HepG2 (cell line): ENCODE data around the gene RPEL1. TPM values are rescaled to one million over a fixed set of nuclear protein-coding genes. Genes with fewer than 3 reads are reported as not detected.

Experiments
- CHCHD3 ChIP-seq: sonication (generic); formaldehyde crosslinking; IDR thresholded peaks from 2 replicates; pipeline ENCODE4 v1.8.0; 2022; ENCODE audit warnings: mild to moderate bottlenecking, missing genetic modification reagents, moderate library complexity
- FLYWCH1 ChIP-seq: sonication (generic); formaldehyde crosslinking; IDR thresholded peaks from 2 replicates; pipeline ENCODE4 v1.8.1; 2023; ENCODE audit warnings: mild to moderate bottlenecking, missing genetic modification reagents
- FOSL2 ChIP-seq: sonication (generic); formaldehyde crosslinking; IDR thresholded peaks from 2 replicates; pipeline ENCODE4 v1.4.0; 2020; ENCODE audit warnings: missing genetic modification reagents
- GATAD2A ChIP-seq: IDR thresholded peaks from 2 replicates; pipeline ENCODE4 v1.6.1; 2016
- KAT8 ChIP-seq: IDR thresholded peaks from 2 replicates; pipeline ENCODE4 v1.6.1; 2016; ENCODE audit warnings: missing genetic modification reagents, missing compliant biosample characterization
- KDM4B ChIP-seq: sonication (generic); formaldehyde crosslinking; IDR thresholded peaks from 2 replicates; pipeline ENCODE4 v1.4.0; 2020; ENCODE audit warnings: missing genetic modification reagents
- KLF16 ChIP-seq, 2 experiments: sonication (generic) in 1 of 2; formaldehyde crosslinking in 1 of 2; IDR thresholded peaks; 2 replicates each; pipeline versions ENCODE4 v1.6.1 to v1.8.0; 2016 to 2023; ENCODE audit warnings: missing genetic modification reagents in 2 of 2, missing compliant biosample characterization in 1 of 2
- PAF1 ChIP-seq: IDR thresholded peaks from 2 replicates; pipeline ENCODE4 v1.6.1; 2016; ENCODE audit warnings: missing genetic modification reagents, missing compliant biosample characterization
- PHF5A ChIP-seq: IDR thresholded peaks from one replicate; pipeline ENCODE4 v1.6.1; 2018; ENCODE audit warnings: low read depth, missing genetic modification reagents; ENCODE audit not compliant: unreplicated experiment
- PLRG1 ChIP-seq: fragments of 450-650 bp; conservative IDR thresholded peaks from 2 replicates; pipeline ENCODE4 v1.6.1; 2016
- RFX1 ChIP-seq: fragments of 450-650 bp; IDR thresholded peaks from 2 replicates; pipeline ENCODE4 v1.6.1; 2017
- RXRB ChIP-seq: IDR thresholded peaks from 2 replicates; pipeline ENCODE4 v1.6.1; 2016; ENCODE audit warnings: borderline replicate concordance, missing genetic modification reagents, missing compliant biosample characterization
- SALL1 ChIP-seq: sonication (generic); formaldehyde crosslinking; IDR thresholded peaks from 2 replicates; pipeline ENCODE4 v1.8.0; 2022; ENCODE audit warnings: mild to moderate bottlenecking, missing genetic modification reagents
- SNAPC2 ChIP-seq: sonication (generic); formaldehyde crosslinking; IDR thresholded peaks from 2 replicates; pipeline ENCODE4 v1.8.1; 2022; ENCODE audit warnings: mild to moderate bottlenecking, missing genetic modification reagents
- STAG1 ChIP-seq: sonication (generic); formaldehyde crosslinking; IDR thresholded peaks from 2 replicates; pipeline ENCODE4 v1.4.0; 2020; ENCODE audit warnings: missing genetic modification reagents
- THAP11 ChIP-seq: IDR thresholded peaks from 2 replicates; pipeline ENCODE4 v1.6.1; 2016; ENCODE audit warnings: missing biosample characterization, missing genetic modification reagents
- ZBTB3 ChIP-seq: sonication (generic); formaldehyde crosslinking; IDR thresholded peaks from 2 replicates; pipeline ENCODE4 v1.4.0; 2020; ENCODE audit warnings: low read depth, mild to moderate bottlenecking, moderate library complexity, missing genetic modification reagents, borderline replicate concordance
- ZBTB38 ChIP-seq: sonication (generic); formaldehyde crosslinking; IDR thresholded peaks from 2 replicates; pipeline ENCODE4 v1.5.1; 2020; ENCODE audit warnings: mild to moderate bottlenecking, missing genetic modification reagents
- ZFP41 ChIP-seq: sonication (generic); formaldehyde crosslinking; IDR thresholded peaks from 2 replicates; pipeline ENCODE4 v1.4.0; 2020; ENCODE audit warnings: mild to moderate bottlenecking, missing genetic modification reagents, borderline replicate concordance
- ZIK1 ChIP-seq: sonication (generic); formaldehyde crosslinking; IDR thresholded peaks from 2 replicates; pipeline ENCODE4 v1.5.0; 2020; ENCODE audit warnings: mild to moderate bottlenecking, low read depth, missing genetic modification reagents, borderline replicate concordance
- ZNF343 ChIP-seq: sonication (generic); formaldehyde crosslinking; IDR thresholded peaks from 2 replicates; pipeline ENCODE4 v1.4.0; 2020; ENCODE audit warnings: mild to moderate bottlenecking, missing genetic modification reagents
- ZNF605 ChIP-seq: sonication (generic); formaldehyde crosslinking; IDR thresholded peaks from 2 replicates; pipeline ENCODE4 v1.8.0; 2022; ENCODE audit warnings: mild to moderate bottlenecking, missing genetic modification reagents
- ZNF747 ChIP-seq: sonication (generic); formaldehyde crosslinking; IDR thresholded peaks from 2 replicates; pipeline ENCODE4 v1.8.1; 2023; ENCODE audit warnings: missing genetic modification reagents, mild to moderate bottlenecking, borderline replicate concordance
- ZSCAN12 ChIP-seq: sonication (generic); formaldehyde crosslinking; IDR thresholded peaks from 2 replicates; pipeline ENCODE4 v1.9.0; 2021; ENCODE audit warnings: mild to moderate bottlenecking, missing genetic modification reagents
- polyA plus RNA-seq, 8 experiments: library from polyadenylated mRNA; depleted of rRNA in 3 of 8; stranded (reverse) in 7 of 8; unstranded in 1 of 8; fragments of >200 nt; fragmentation: Illumina TruSeq in 4 of 8; extraction: Trizol in 4 of 8; gene quantifications; 2 replicates each; pipeline versions ENCODE4 v1.2.1 to v1.2.3, GENCODE V29; 2011 to 2016; ENCODE audit warnings: low read depth in 4 of 8, missing spikeins in 1 of 8, mixed read lengths in 1 of 8; ENCODE audit not compliant: insufficient read depth in 1 of 8
- total RNA-seq, 5 experiments: library from RNA; depleted of rRNA; stranded (reverse); fragments of >200 nt; fragmentation: Illumina TruSeq; extraction: Trizol; gene quantifications; 2 replicates each; pipeline ENCODE4 v1.2.3, GENCODE V29; 2016; ENCODE audit warnings: low read depth in 1 of 5
- TF ChIP-seq, protein P1 (sequence below): sonication (generic); formaldehyde crosslinking; IDR thresholded peaks from 2 replicates; pipeline ENCODE4 v1.4.0; 2020; ENCODE audit warnings: missing genetic modification reagents
- TF ChIP-seq, protein P2 (sequence below): sonication (generic); formaldehyde crosslinking; IDR thresholded peaks from 2 replicates; pipeline ENCODE4 v1.8.1; 2023; ENCODE audit warnings: mild to moderate bottlenecking, missing genetic modification reagents, borderline replicate concordance
- TF ChIP-seq, protein P3 (sequence below): IDR thresholded peaks from 2 replicates; pipeline ENCODE4 v1.6.1; 2016; ENCODE audit warnings: low read depth
- TF ChIP-seq, protein P4 (sequence below): sonication (generic); formaldehyde crosslinking; IDR thresholded peaks from 2 replicates; pipeline ENCODE4 v1.5.0; 2020; ENCODE audit warnings: mild to moderate bottlenecking, low read depth, missing genetic modification reagents, borderline replicate concordance

Gene RPEL1
- total and polyA plus RNA-seq, 2 of the 13 experiments (the other 11 are each of a cell fraction or from before 2014, with no cell fraction given), result 0.04 to 0.07 TPM

DNA sequence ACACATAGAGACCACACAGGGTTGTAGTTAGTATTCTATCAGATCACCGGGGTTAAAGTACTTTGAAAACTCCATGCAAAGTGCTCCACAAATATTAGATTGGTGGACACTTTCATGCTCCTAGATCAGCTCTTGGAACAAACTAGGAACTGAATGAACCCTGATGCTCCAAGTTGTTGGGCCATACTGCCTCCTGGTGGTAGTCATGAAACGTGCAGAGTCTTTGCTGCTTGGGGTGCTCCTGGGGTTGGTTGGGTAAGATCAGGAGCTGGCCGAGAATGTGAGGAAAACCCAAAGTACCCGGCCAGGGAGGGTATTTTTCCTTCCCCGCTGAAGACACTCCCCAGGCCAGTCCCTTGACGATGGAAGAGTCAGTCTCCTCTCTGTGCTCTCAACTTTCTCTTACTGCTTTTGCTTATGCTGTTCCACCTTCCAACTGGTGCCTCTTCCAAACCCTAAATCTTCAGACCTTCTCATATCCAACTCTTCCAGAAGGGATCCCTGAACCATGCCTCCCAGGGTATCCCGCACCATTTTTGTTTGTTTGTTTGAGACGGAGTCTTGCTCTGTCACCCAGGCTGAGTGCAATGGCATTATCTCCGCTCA lies 918 bp upstream of the RPEL1 start (continued):
- TF ChIP-seq, protein P1, sequence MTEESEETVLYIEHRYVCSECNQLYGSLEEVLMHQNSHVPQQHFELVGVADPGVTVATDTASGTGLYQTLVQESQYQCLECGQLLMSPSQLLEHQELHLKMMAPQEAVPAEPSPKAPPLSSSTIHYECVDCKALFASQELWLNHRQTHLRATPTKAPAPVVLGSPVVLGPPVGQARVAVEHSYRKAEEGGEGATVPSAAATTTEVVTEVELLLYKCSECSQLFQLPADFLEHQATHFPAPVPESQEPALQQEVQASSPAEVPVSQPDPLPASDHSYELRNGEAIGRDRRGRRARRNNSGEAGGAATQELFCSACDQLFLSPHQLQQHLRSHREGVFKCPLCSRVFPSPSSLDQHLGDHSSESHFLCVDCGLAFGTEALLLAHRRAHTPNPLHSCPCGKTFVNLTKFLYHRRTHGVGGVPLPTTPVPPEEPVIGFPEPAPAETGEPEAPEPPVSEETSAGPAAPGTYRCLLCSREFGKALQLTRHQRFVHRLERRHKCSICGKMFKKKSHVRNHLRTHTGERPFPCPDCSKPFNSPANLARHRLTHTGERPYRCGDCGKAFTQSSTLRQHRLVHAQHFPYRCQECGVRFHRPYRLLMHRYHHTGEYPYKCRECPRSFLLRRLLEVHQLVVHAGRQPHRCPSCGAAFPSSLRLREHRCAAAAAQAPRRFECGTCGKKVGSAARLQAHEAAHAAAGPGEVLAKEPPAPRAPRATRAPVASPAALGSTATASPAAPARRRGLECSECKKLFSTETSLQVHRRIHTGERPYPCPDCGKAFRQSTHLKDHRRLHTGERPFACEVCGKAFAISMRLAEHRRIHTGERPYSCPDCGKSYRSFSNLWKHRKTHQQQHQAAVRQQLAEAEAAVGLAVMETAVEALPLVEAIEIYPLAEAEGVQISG (CRISPR knock-in tag), result no peak
- TF ChIP-seq SALL1 (CRISPR knock-in tag) (0 out of 2 replicates have a peak, but pooled peaks have one; percentile 21), PAF1 (CRISPR knock-in tag) (no peak), KLF16 (CRISPR knock-in tag; IDR thresholded peaks at IDR 0.05) (no peak), FLYWCH1 (CRISPR knock-in tag) (no peak), PLRG1 (no peak), KAT8 (CRISPR knock-in tag) (0 out of 2 replicates have a peak, but pooled peaks have one; percentile 19), ZBTB3 (CRISPR knock-in tag) (no peak), ZSCAN12 (no peak), ZNF605 (CRISPR knock-in tag) (0 out of 2 replicates have a peak, but pooled peaks have one; percentile 31), GATAD2A (CRISPR knock-in tag) (peak; percentile 53; the same call in 1 of the 2 replicates), ZFP41 (CRISPR knock-in tag) (no peak), ZNF747 (no peak), ZBTB38 (CRISPR knock-in tag) (no peak), ZNF343 (CRISPR knock-in tag) (no peak), RFX1 (no peak), ZIK1 (no peak), PHF5A (CRISPR knock-in tag) (peak; percentile 46), FOSL2 (CRISPR knock-in tag) (peak; percentile 33; the same call in 1 of the 2 replicates), THAP11 (CRISPR knock-in tag) (peak; percentile 45; the same call in 1 of the 2 replicates), CHCHD3 (CRISPR knock-in tag) (no peak), RXRB (0 out of 2 replicates have a peak, but pooled peaks have one; percentile 36), KDM4B (CRISPR knock-in tag) (peak; percentile 21; the same call in 1 of the 2 replicates), STAG1 (peak; percentile 97), SNAPC2 (CRISPR knock-in tag) (no peak)
- TF ChIP-seq, protein P2, sequence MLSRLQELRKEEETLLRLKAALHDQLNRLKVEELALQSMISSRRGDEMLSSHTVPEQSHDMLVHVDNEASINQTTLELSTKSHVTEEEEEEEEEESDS (CRISPR knock-in tag), result no peak
- TF ChIP-seq, protein P3, sequence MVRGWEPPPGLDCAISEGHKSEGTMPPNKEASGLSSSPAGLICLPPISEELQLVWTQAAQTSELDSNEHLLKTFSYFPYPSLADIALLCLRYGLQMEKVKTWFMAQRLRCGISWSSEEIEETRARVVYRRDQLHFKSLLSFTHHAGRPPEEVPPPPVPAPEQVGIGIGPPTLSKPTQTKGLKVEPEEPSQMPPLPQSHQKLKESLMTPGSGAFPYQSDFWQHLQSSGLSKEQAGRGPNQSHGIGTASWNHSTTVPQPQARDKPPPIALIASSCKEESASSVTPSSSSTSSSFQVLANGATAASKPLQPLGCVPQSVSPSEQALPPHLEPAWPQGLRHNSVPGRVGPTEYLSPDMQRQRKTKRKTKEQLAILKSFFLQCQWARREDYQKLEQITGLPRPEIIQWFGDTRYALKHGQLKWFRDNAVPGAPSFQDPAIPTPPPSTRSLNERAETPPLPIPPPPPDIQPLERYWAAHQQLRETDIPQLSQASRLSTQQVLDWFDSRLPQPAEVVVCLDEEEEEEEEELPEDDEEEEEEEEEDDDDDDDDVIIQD (CRISPR knock-in tag), result 0 out of 2 replicates have a peak, but pooled peaks have one; percentile 45
- TF ChIP-seq, protein P4, sequence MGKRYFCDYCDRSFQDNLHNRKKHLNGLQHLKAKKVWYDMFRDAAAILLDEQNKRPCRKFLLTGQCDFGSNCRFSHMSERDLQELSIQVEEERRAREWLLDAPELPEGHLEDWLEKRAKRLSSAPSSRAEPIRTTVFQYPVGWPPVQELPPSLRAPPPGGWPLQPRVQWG (CRISPR knock-in tag), result no peak
